ENCODE measurements around the gene WDR31. TPM values are rescaled to one million over a fixed set of nuclear protein-coding genes. Genes with fewer than 3 reads are reported as not detected.
"Not testable (repeated sequence)": the region's sequence is repeated elsewhere in the genome, so short reads cannot be mapped to it uniquely, and the experiment has no call there.

WDR31 gene
- total and polyA plus RNA-seq, 2 experiments from 2014 or later = 4.1 to 5.4 TPM

GRCh38 chr9:113298311-113298710, 41.8 kb downstream of the WDR31 start:
- no peaks in the 10 kb centered on the region for H3K9me3 ChIP-seq (ENCODE audit: low read depth)
- H3K36me3 ChIP-seq = no peaks in the 10 kb centered on the region
- no peak overlapping the region for H3K4me3 ChIP-seq
- no peak overlapping the region for H3K27ac ChIP-seq
- H3K27me3 ChIP-seq = no peaks in the 10 kb centered on the region
- H3K4me1 ChIP-seq (ENCODE audit: low read depth) = no peaks in the 10 kb centered on the region
- no peak for DNase-seq (ENCODE audit: low read depth in 1 of 2, low spot score in 1 of 2)
- no peak for TF ChIP-seq CTCF (IDR thresholded peaks at IDR 0.05; ENCODE audit: low read depth, low read length)

- TF ChIP-seq CTCF (IDR thresholded peaks at IDR 0.05; ENCODE audit: low read depth, low read length) = no peak
- Histone ChIP-seq H3K27me3 (no peaks in the 10 kb centered on the region), H3K27ac (no peak overlapping the region), H3K4me3 (no peak overlapping the region), H3K9me3 (ENCODE audit: low read depth) (no peaks in the 10 kb centered on the region), H3K4me1 (ENCODE audit: low read depth) (no peaks in the 10 kb centered on the region), H3K36me3 (peaks cover 5% of the 10 kb centered on the region)
- no peak for DNase-seq (ENCODE audit: low read depth in 1 of 2, low spot score in 1 of 2)
These were observed 43.1 kb downstream of the WDR31 start for GRCh38 chr9:113296796-113297558.

GRCh38 chr9:113296247-113296646, 43.8 kb downstream of the WDR31 start:
- not testable (repeated sequence) for DNase-seq (ENCODE audit: low read depth in 1 of 2, low spot score in 1 of 2); H3K27me3 ChIP-seq

GRCh38 chr9:113293285-113293878, 46.7 kb downstream of the WDR31 start:
- no peaks in the 10 kb centered on the region for H3K27me3 ChIP-seq
- H3K9me3 ChIP-seq (ENCODE audit: low read depth) = no peaks in the 10 kb centered on the region
- peak in 1 of 2 donors; percentile 7 for DNase-seq (ENCODE audit: low read depth in 1 of 2, low spot score in 1 of 2)
- peaks cover 39% of the 10 kb centered on the region for H3K36me3 ChIP-seq
- no peak for TF ChIP-seq CTCF (IDR thresholded peaks at IDR 0.05; ENCODE audit: low read depth, low read length)
- no peak overlapping the region for H3K27ac ChIP-seq
- H3K4me1 ChIP-seq (ENCODE audit: low read depth) = no peaks in the 10 kb centered on the region
- no peak overlapping the region for H3K4me3 ChIP-seq

More at GRCh38 chr9:113296247-113296646, 43.8 kb downstream of the WDR31 start:
- not testable (repeated sequence) for H3K4me3 ChIP-seq; H3K9me3 ChIP-seq (ENCODE audit: low read depth); H3K27ac ChIP-seq; H3K4me1 ChIP-seq (ENCODE audit: low read depth)
- peaks cover 11% of the 10 kb centered on the region for H3K36me3 ChIP-seq

GRCh38 chr9:113290052-113290607, 49.9 kb downstream of the WDR31 start:
- DNase-seq (ENCODE audit: low read depth in 1 of 2, low spot score in 1 of 2) = no peak
- peaks cover 69% of the 10 kb centered on the region for H3K36me3 ChIP-seq

More at GRCh38 chr9:113290052-113290607, 49.9 kb downstream of the WDR31 start:
- no peaks in the 10 kb centered on the region for H3K9me3 ChIP-seq (ENCODE audit: low read depth)
- no peaks in the 10 kb centered on the region for H3K4me1 ChIP-seq (ENCODE audit: low read depth)
- no peak overlapping the region for H3K27ac ChIP-seq
- no peaks in the 10 kb centered on the region for H3K27me3 ChIP-seq
- no peak overlapping the region for H3K4me3 ChIP-seq
- no peak for TF ChIP-seq CTCF (IDR thresholded peaks at IDR 0.05; ENCODE audit: low read depth, low read length)

All from cardiac muscle cell (in vitro differentiated cells and primary cell).